ENCODE measurements around the gene TMEM232.
"Not testable (repeated sequence)": the region's sequence is repeated elsewhere in the genome, so short reads cannot be mapped to it uniquely, and the experiment has no call there.

Gene TMEM232

GRCh38 chr5:110616009-110616408 lies 110.5 kb downstream of the TMEM232 start:
- no peak for DNase-seq

- DNase-seq = no peak
Measured at GRCh38 chr5:110612794-110613247, 113.7 kb downstream of the TMEM232 start.

- DNase-seq = no peak
Measured at GRCh38 chr5:110611817-110612216, 114.7 kb downstream of the TMEM232 start.

- DNase-seq = no peak
Measured at GRCh38 chr5:110594866-110595265, 131.6 kb downstream of the TMEM232 start.

- no peak for DNase-seq
Measured at GRCh38 chr5:110590187-110590586, 136.3 kb downstream of the TMEM232 start.

- DNase-seq = peak; percentile 37
Measured at GRCh38 chr5:110588286-110588980, 138.0 kb downstream of the TMEM232 start.

- no peak for DNase-seq
Measured at GRCh38 chr5:110580625-110581024, 145.8 kb downstream of the TMEM232 start.

GRCh38 chr5:110572729-110573128 lies 153.7 kb downstream of the TMEM232 start:
- no peak for DNase-seq

- DNase-seq = no peak
Measured at GRCh38 chr5:110562191-110562590, 164.3 kb downstream of the TMEM232 start.

- DNase-seq = no peak
Measured at GRCh38 chr5:110561510-110561909, 165.0 kb downstream of the TMEM232 start.

- DNase-seq = no peak
Measured at GRCh38 chr5:110549301-110549700, 177.2 kb downstream of the TMEM232 start.

GRCh38 chr5:110548171-110548570 lies 178.3 kb downstream of the TMEM232 start:
- no peak for DNase-seq

GRCh38 chr5:110547495-110547894 lies 179.0 kb downstream of the TMEM232 start:
- DNase-seq = no peak

- peak; percentile 39 for DNase-seq
Measured at GRCh38 chr5:110545716-110546115, 180.8 kb downstream of the TMEM232 start.

- DNase-seq = no peak
Measured at GRCh38 chr5:110544603-110545002, 181.9 kb downstream of the TMEM232 start.

GRCh38 chr5:110542949-110543348 lies 183.5 kb downstream of the TMEM232 start:
- no peak for DNase-seq

GRCh38 chr5:110536120-110537115 lies 190.1 kb downstream of the TMEM232 start:
- no peak for DNase-seq

GRCh38 chr5:110535146-110535545 lies 191.3 kb downstream of the TMEM232 start:
- DNase-seq = not testable (repeated sequence)

GRCh38 chr5:110525762-110526161 lies 200.7 kb downstream of the TMEM232 start:
- DNase-seq = no peak

- no peak for DNase-seq
Measured at GRCh38 chr5:110517396-110517795, 209.1 kb downstream of the TMEM232 start.

- DNase-seq = peak; percentile 9
Measured at GRCh38 chr5:110514030-110514429, 212.4 kb downstream of the TMEM232 start.

- no peak for DNase-seq
Measured at GRCh38 chr5:110512266-110512665, 214.2 kb downstream of the TMEM232 start.

- DNase-seq = no peak
Measured at GRCh38 chr5:110510146-110510545, 216.3 kb downstream of the TMEM232 start.

GRCh38 chr5:110507972-110508371 lies 218.5 kb downstream of the TMEM232 start:
- DNase-seq = peak; percentile 54

Data from NCI-H446 treated with DMSO at 0.1 percent for 48 hours (cell line).